Measurements from ENCODE around the gene CDC42BPG. TPM values are rescaled to one million over a fixed set of nuclear protein-coding genes. Genes with fewer than 3 reads are reported as not detected.

CDC42BPG gene
- total and polyA plus RNA-seq, 10 of the 15 experiments (the other 5 are each of a cell fraction or from before 2014, with no cell fraction given): 0.02 to 1.3 (median 0.09) TPM; not detected in 1

- TF ChIP-seq CBX5 (IDR thresholded peaks at IDR 0.05; ENCODE audit: low read depth) (no peak), JUNB (IDR thresholded peaks at IDR 0.05) (no peak), TCF7 (IDR thresholded peaks at IDR 0.05; ENCODE audit: borderline replicate concordance) (no peak), SMC3 (IDR thresholded peaks at IDR 0.05; ENCODE audit: borderline replicate concordance, low read length) (peak; percentile 24; the same call in 1 of the 2 replicates), ZNF592 (IDR thresholded peaks at IDR 0.05) (no peak), RFX5 (IDR thresholded peaks at IDR 0.05; ENCODE audit: low read depth, low read length) (no peak), IKZF2 (IDR thresholded peaks at IDR 0.05) (peak in 1 of 2 experiments; percentile 21; a peak in 1 of 4 replicates), POLR2A (IDR thresholded peaks at IDR 0.05; ENCODE audit: low read depth, low read length) (peak; percentile 14; the same call in 1 of the 2 replicates), USF1 (IDR thresholded peaks at IDR 0.05; ENCODE audit: borderline replicate concordance, extremely low read length, insufficient read depth, low read depth, low read length) (no peak), EP300 (IDR thresholded peaks at IDR 0.05; ENCODE audit: borderline replicate concordance in 1 of 2, control insufficient read depth in 1 of 2, low read depth in 2 of 2, low read length in 2 of 2) (no peak), ZBTB11 (CRISPR knock-in tag; IDR thresholded peaks at IDR 0.05) (no peak)
- TF ChIP-seq, protein P1, sequence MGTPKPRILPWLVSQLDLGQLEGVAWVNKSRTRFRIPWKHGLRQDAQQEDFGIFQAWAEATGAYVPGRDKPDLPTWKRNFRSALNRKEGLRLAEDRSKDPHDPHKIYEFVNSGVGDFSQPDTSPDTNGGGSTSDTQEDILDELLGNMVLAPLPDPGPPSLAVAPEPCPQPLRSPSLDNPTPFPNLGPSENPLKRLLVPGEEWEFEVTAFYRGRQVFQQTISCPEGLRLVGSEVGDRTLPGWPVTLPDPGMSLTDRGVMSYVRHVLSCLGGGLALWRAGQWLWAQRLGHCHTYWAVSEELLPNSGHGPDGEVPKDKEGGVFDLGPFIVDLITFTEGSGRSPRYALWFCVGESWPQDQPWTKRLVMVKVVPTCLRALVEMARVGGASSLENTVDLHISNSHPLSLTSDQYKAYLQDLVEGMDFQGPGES (IDR thresholded peaks at IDR 0.05): no peak
- TF ChIP-seq, protein P2, sequence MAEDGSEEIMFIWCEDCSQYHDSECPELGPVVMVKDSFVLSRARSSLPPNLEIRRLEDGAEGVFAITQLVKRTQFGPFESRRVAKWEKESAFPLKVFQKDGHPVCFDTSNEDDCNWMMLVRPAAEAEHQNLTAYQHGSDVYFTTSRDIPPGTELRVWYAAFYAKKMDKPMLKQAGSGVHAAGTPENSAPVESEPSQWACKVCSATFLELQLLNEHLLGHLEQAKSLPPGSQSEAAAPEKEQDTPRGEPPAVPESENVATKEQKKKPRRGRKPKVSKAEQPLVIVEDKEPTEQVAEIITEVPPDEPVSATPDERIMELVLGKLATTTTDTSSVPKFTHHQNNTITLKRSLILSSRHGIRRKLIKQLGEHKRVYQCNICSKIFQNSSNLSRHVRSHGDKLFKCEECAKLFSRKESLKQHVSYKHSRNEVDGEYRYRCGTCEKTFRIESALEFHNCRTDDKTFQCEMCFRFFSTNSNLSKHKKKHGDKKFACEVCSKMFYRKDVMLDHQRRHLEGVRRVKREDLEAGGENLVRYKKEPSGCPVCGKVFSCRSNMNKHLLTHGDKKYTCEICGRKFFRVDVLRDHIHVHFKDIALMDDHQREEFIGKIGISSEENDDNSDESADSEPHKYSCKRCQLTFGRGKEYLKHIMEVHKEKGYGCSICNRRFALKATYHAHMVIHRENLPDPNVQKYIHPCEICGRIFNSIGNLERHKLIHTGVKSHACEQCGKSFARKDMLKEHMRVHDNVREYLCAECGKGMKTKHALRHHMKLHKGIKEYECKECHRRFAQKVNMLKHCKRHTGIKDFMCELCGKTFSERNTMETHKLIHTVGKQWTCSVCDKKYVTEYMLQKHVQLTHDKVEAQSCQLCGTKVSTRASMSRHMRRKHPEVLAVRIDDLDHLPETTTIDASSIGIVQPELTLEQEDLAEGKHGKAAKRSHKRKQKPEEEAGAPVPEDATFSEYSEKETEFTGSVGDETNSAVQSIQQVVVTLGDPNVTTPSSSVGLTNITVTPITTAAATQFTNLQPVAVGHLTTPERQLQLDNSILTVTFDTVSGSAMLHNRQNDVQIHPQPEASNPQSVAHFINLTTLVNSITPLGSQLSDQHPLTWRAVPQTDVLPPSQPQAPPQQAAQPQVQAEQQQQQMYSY (CRISPR knock-in tag; IDR thresholded peaks at IDR 0.05): no peak
Measured at GRCh38 chr11:64869571-64870175, 25.2 kb upstream of the CDC42BPG start (continued).
